Mesodermal cell (in vitro differentiated cells): ENCODE results near the gene PRDX1.
"Not testable (repeated sequence)": the region's sequence is repeated elsewhere in the genome, so short reads cannot be mapped to it uniquely, and the experiment has no call there.

Source experiments
- H3K27ac ChIP-seq: 2 replicates; pipeline ENCODE4 v1.7.0; 2013; ENCODE audit warnings: mild to moderate bottlenecking, low read depth, low read length, moderate library complexity; ENCODE audit not compliant: severe bottlenecking
- H3K36me3 ChIP-seq: 2 replicates; pipeline ENCODE4 v1.7.1; 2013; ENCODE audit warnings: mild to moderate bottlenecking, low read length, moderate library complexity; ENCODE audit not compliant: control insufficient read depth, insufficient read depth
- H3K4me1 ChIP-seq: one replicate; pipeline ENCODE4 v1.7.1; 2013; ENCODE audit warnings: mild to moderate bottlenecking, low read length; ENCODE audit not compliant: insufficient read depth, control insufficient read depth, poor library complexity, severe bottlenecking
- H3K4me3 ChIP-seq: 2 replicates; pipeline ENCODE4 v1.7.0; 2013; ENCODE audit warnings: low read length, control low read depth, mild to moderate bottlenecking; ENCODE audit not compliant: insufficient read depth, poor library complexity, severe bottlenecking; ENCODE audit errors: extremely low read depth
- H3K9me3 ChIP-seq: 2 replicates; pipeline ENCODE4 v1.7.1; 2013; ENCODE audit warnings: mild to moderate bottlenecking, low read length, moderate library complexity; ENCODE audit not compliant: control insufficient read depth
- WGBS, 2 experiments: methylation state at CpG; one replicate each; pipeline ENCODE4 v1.1.5; 2013; ENCODE audit warnings: missing lambda C conversion rate in 2 of 2; ENCODE audit not compliant: insufficient coverage in 2 of 2; 5-methylcytosine and 5-hydroxymethylcytosine counted together

The PRDX1 gene

DNA sequence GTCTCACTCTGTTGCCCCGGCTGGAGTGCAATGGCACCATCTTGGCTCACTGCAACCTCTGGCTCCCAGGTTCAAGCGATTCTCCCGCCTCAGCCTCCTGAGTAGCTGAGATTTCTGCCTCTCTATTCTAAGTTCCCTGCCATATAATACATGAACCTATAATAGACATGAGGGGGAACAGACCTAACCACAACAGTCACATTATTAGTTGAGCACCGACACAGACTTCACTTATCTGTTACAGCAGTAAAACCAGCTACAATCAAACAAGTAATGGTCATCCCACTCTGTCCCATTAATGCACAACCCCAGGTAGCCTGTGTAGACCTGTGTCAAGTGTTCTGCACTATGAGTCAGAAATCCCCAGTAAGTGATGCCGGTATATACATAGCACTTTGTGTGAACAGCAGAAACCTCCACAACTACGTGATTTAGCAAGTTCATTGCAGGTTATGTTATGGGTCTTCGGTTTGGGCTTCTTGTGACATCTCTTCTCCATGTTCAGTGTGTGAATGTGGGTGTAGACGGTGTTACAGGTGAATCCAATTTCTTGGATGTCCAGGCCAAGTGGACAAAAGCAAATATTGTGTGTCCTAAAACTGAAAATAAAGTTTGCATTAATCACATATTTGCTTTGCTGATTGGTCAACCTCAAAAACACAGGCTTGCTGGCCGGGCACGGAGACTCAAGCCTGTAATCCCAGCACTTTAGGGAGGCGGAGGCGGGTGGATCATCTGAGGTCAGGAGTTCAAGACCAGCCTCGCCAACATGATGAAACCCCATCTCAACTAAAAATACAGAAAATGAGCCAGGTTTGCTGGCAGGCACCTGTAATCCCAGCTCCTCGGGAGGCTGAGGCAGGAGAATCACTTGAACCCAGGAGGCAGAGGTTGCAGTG, 18.0 kb downstream of the PRDX1 start:
- WGBS, 2 experiments: 89 to 96% methylated on average over 7 to 13 of the region's 14 CpGs

DNA sequence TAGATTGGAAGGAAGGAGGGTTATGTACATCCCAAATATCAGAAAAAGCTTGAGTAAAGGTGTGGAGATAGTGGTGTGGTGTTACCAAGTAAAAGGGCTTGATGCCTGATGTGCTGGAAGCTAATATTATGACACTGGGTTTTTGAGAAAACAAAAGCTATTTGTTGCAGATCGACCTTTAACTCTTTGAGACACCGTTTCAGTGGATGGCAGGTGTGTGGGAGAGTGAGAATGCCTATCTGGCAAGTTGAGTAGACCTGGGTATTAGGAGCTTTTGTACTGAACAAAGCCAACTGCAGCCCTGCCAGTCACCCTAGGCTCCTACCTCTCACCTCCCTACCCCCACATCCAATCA, 20.2 kb downstream of the PRDX1 start:
- Histone ChIP-seq H3K27ac (no peak overlapping the region), H3K4me3 (no peak overlapping the region), H3K4me1 (peaks cover 3% of the 10 kb centered on the region), H3K9me3 (no peaks in the 10 kb centered on the region), H3K36me3 (no peaks in the 10 kb centered on the region)
- 92% methylated on average over 2 of the region's 2 CpGs; no CpG with 5 or more reads in 1 of the 2 experiments for WGBS, 2 experiments

More for the DNA sequence above, 18.0 kb downstream of the PRDX1 start:
- Histone ChIP-seq H3K27ac (no peak overlapping the region), H3K9me3 (no peaks in the 10 kb centered on the region), H3K4me1 (peaks cover 3% of the 10 kb centered on the region), H3K4me3 (no peak overlapping the region), H3K36me3 (peaks cover 5% of the 10 kb centered on the region)

DNA sequence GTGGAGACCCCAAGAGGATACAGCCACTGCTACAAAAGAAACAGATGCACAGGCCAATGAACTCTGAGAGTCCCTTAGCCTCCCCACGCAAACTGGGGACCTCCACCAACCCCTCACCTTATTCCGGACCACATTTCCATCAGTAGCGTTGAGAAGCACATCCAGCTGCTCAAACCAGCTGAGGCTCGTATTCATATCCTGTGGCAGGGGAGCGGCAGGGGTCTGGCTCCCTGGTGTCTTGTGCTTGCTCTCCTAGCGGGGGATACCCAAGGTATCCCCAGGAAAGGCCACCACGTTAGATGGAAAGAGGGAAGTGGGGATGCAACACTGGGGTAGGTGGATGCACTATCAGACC, 22.3 kb downstream of the PRDX1 start:
- H3K4me3 ChIP-seq: peak overlapping the region; percentile 57
- H3K36me3 ChIP-seq: no peaks in the 10 kb centered on the region
- WGBS, 2 experiments: 15 to 22% methylated on average over 7 of the region's 7 CpGs
- H3K27ac ChIP-seq: no peak overlapping the region
- no peaks in the 10 kb centered on the region for H3K9me3 ChIP-seq
- peaks cover 3% of the 10 kb centered on the region for H3K4me1 ChIP-seq

DNA sequence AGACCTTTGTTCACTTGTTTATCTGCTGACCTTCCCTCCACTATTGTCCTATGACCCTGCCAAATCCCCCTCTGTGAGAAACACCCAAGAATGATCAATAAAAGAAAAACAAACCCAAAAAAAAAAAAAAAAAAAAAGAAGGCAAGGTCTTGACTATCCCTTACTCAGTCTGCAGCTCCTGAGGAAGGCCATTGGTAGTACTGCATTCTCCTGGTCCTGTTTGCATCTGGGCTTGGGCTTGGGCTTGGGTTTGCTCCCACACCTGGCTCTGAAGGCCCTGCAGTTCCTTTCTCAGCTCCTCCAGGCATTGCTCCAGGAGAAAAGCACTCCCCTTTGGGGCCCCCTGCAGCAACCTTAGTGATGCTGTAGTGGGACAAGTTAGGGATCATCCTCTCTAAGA, 23.4 kb downstream of the PRDX1 start:
- Histone ChIP-seq H3K4me3 (no peak overlapping the region), H3K4me1 (peaks cover 3% of the 10 kb centered on the region), H3K27ac (no peak overlapping the region), H3K36me3 (no peaks in the 10 kb centered on the region), H3K9me3 (no peaks in the 10 kb centered on the region)

DNA sequence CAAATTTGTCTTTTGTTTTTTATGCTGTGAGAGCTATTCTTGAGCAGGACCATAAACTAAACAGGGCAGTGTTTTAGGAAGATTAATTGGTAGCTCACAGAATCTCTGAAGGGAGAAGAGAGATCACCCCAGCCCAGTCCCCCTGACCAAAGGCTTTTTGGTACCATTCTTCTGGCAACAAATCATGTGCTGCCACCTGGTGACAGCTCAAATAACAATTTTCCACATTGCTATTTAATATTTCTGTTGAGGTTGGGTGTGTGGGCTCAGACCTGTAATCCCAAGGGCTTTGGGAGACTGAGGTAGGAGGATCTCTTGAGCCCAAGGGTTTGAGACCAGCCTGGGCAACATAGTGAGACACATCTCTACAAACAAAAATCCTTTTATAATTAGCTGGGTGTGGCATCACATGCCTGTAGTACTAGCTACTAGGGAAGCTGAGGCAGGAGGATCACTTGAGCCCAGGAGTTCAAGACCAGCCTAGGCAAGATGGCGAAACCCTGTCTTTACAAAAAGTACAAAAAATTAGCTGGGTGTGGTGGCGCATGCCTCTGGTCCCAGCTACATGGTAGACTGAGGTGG, 28.5 kb downstream of the PRDX1 start:
- no peak overlapping the region for H3K27ac ChIP-seq
- 71 to 75% methylated on average over 2 of the region's 2 CpGs for WGBS, 2 experiments
- no peaks in the 10 kb centered on the region for H3K36me3 ChIP-seq
- H3K4me3 ChIP-seq: no peak overlapping the region
- H3K4me1 ChIP-seq: no peaks in the 10 kb centered on the region
- no peaks in the 10 kb centered on the region for H3K9me3 ChIP-seq

DNA sequence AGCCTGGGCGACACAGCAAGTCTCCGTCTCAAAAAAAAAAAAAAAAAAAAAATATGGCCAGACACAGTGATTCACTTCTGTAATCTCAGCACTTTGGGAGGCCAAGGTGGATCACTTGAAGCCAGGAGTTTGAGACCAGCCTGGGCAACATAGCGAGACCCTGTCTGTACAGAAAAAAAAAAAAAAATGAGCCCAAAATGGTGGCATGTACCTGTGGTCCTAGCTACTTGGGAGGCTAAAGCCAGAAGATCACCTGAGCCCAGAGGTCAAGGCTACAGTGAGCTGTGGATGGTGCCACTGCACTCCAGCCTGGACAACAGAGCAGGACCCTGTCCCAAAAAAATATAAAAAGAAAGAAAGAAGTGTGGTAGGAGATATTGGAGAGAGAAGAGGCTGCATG, 29.0 kb downstream of the PRDX1 start:
- H3K4me3 ChIP-seq: no peak overlapping the region
- H3K9me3 ChIP-seq: no peaks in the 10 kb centered on the region
- H3K4me1 ChIP-seq: no peaks in the 10 kb centered on the region
- no peak overlapping the region for H3K27ac ChIP-seq
- H3K36me3 ChIP-seq: no peaks in the 10 kb centered on the region
- 87 to 100% methylated on average over 1 to 2 of the region's 3 CpGs for WGBS, 2 experiments

DNA sequence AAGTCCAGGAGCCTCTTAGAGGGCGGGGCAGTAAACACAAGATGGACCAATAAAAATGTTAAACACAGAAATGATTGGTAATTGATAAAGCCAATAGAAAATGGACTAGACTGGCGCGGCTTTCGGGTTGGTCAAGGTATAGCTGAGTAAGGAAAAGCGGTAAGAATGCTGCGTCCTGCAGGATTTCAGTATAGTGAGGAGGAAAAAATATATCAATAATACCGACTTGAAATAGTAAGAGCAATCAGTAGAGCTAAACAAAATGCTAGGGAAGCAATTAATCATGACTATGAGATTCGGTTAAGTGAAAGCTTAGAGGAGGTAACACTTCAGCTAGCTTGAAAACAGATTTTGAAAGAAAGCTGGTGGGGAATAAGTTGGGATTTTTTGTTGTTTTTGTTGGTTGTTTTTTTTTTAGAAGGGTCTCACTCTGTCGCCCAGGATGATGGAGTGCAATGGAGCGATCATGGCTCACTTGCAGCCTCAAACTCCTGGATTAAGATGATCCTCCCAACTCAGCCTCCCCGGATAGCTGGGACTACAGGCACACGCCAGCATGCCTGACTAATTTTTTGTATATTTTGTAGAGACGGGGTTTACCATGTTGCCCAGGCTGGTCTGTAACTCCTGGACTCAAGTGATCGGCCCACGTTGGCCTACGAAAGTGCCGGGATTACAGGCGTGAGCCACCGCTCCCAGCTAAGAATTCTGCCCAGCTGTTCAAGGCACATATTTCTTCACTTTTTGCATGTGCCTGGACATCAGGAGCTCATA, 30.0 kb downstream of the PRDX1 start:
- Histone ChIP-seq H3K4me3 (peak overlapping the region; percentile 68), H3K4me1 (no peaks in the 10 kb centered on the region), H3K9me3 (no peaks in the 10 kb centered on the region), H3K27ac (no peak overlapping the region), H3K36me3 (no peaks in the 10 kb centered on the region)
- WGBS, 2 experiments: 67 to 72% methylated on average over 17 of the region's 19 CpGs

DNA sequence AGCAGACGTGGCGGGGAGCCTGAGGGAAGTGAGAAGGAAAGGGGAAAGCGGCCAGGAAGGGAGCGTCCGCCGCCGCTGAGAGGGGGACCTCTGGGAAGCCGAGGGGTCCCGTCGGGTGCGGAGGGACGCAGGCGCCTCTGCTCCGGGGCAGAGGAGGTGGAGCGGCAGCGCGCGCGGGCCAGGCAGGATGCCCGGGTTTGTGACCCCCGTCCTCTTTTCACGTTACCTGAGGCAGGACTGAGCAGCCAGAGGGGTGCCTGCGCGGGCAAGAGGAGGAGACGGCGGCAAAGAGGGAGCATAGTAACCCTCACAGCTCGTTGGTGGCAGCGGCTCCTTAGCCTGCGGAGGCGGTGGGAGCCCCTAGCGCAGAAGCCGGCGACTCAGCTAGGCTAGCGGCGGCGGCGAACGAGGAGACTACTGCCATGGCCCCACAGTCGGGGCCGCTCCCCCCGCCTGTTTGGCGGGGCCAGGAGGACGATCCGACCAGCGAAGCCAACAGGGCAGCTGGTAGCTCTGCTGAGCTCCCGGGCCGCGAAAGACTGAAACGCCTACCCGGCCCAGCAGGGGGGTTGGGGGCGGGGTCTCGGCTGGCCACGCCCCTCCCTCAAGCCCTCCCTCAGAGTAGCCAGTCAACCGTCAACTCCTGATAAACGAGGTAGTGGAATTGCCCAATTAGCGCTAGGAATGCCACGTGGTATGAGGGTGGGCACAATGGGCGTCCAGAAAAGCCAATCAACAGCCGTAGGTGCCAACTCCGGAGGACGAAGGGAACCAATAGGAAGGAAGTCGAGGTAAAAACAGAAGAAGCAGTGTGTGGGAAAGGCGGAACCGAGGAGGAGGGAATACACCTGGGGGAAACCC, 30.8 kb downstream of the PRDX1 start, which contains the start of gene TESK2:
Gene TESK2, minus strand, starts transcription at position 538 of the 861 bp plus-strand sequence. CDS start 33,378 bp downstream, outside the sequence.
- Histone ChIP-seq H3K9me3 (no peaks in the 10 kb centered on the region), H3K36me3 (no peaks in the 10 kb centered on the region), H3K27ac (no peak within 1 kb of the TSS), H3K4me1 (no peaks in the 10 kb centered on the region), H3K4me3 (peak within 1 kb of the TSS; percentile 68)
- 1 to 2% methylated on average over 39 to 59 of the region's 64 CpGs for whole genome bisulfite sequencing, 2 experiments

DNA sequence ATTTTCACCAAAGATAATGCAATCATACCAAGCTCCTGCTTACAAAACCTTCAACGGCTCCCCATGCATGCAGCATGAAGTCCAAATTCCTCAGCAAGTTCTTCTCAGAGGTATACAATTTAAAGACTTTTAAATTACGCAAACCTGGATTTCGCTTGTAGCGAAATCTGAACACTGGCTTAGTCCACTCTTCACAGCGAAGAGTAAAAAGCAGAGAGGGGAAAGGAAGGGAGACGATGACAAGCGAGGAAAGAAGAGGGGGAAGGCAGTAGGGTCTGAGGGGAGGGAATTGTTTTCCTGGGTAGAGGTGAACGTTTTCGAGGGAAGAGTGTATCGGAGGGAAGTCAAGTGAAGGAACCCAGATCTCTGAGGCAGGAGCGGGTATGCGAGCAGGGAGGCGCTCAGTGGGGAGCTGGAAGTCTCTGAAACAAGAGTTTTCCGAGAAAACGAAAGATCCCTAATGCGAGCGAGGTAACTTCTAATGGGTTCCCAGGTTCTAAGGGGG, 31.5 kb downstream of the PRDX1 start:
- no peaks in the 10 kb centered on the region for H3K36me3 ChIP-seq
- no peak overlapping the region for H3K27ac ChIP-seq
- H3K9me3 ChIP-seq: no peaks in the 10 kb centered on the region
- 3 to 4% methylated on average over 16 of the region's 17 CpGs for WGBS, 2 experiments
- H3K4me3 ChIP-seq: peak overlapping the region; percentile 68
- H3K4me1 ChIP-seq: no peaks in the 10 kb centered on the region

DNA sequence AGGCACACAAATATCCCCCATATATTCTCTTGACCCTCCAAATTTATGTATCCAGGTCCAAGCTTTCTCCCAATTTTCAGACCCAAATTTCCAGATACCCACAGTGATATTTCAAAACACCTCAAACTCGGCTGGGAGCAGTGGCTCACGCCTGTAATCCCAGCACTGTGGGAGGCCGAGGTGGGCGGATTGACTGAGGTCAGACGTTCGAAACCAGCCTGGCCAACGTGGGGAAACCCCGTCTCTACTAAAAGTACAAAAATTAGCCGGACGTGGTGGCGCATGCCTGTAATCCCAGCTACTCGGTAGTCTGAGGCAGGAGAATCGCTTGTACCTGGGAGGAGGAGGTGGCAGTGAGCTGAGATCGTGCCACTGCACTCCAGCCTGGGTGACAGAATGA, 32.3 kb downstream of the PRDX1 start:
- not testable (repeated sequence) for H3K4me3 ChIP-seq
- WGBS, 2 experiments: 43% methylated on average over 13 of the region's 14 CpGs

More for the DNA sequence above, 32.3 kb downstream of the PRDX1 start:
- not testable (repeated sequence) for H3K4me1 ChIP-seq, H3K9me3 ChIP-seq, H3K36me3 ChIP-seq, H3K27ac ChIP-seq
